GM12891 (cell line): ENCODE data around the gene WFDC10A.
"Not testable (repeated sequence)": the region's sequence is repeated elsewhere in the genome, so short reads cannot be mapped to it uniquely, and the experiment has no call there.

Source experiments
- DNase-seq: peaks from one replicate; pipeline ENCODE4 v3.0.0; 2011; ENCODE audit warnings: low spot score; ENCODE audit not compliant: insufficient read length
- FAIRE-seq: peaks from 2 replicates; lab custom pipeline; 2011; peaks lifted over from hg19 to GRCh38; lab: Jason Lieb, UNC
- PAX5 ChIP-seq: IDR thresholded peaks from 2 replicates; pipeline ENCODE4 v1.6.1; 2011; ENCODE audit warnings: low read length, moderate library complexity, mild to moderate bottlenecking; ENCODE audit not compliant: insufficient read depth, severe bottlenecking
- POLR2A ChIP-seq: IDR thresholded peaks from 2 replicates; pipeline ENCODE4 v1.6.1; 2011; ENCODE audit warnings: low read depth, low read length, control low read depth
- POLR2AphosphoS5 ChIP-seq: IDR thresholded peaks from 2 replicates; pipeline ENCODE4 v1.6.1; 2011; ENCODE audit warnings: low read depth, low read length, control low read depth
- POU2F2 ChIP-seq: IDR thresholded peaks from 2 replicates; pipeline ENCODE4 v1.6.1; 2011; ENCODE audit warnings: low read depth, mild to moderate bottlenecking, control low read depth, low read length, moderate library complexity
- SPI1 ChIP-seq: IDR thresholded peaks from 2 replicates; pipeline ENCODE4 v1.6.1; 2011; ENCODE audit warnings: low read depth, low read length, control low read depth
- TAF1 ChIP-seq: IDR thresholded peaks from 2 replicates; pipeline ENCODE4 v1.6.1; 2011; ENCODE audit warnings: low read depth, low read length, control low read depth

The WFDC10A gene

DNA sequence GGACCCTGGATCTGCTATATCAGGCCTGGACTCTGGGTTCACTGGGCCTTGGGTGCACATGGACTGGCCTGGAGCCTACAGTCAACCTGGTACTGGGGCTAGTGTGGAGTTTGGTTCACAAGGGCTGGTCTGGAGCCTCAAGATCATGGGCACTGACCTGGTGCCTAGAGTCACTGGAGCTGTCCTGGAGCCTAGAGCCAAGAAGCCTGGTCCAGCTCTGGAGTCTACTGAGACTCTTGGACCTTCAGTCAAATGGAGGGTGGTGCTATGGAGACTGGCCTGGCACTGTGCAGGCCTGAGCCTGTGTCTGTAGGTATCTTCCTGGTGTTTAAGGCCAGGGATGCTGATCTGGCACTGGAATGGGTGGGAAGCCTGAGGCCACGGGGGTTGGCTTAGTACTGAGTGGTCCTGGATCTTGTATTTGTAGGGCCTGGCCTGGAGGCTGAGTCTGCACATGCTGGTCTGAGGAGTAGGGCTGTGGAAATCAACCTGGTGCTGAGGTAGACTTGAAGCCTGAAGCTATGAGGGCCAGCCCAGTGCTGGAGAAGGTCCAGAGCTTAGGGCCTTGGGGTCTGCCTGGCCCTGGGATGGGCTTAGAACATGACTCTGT, 18.0 kb downstream of the WFDC10A start:
- DNase-seq (no peak), FAIRE-seq (no peak)
- TF ChIP-seq SPI1 (no peak), POLR2A (no peak), POU2F2 (no peak), TAF1 (no peak), PAX5 (no peak), POLR2AphosphoS5 (no peak)

DNA sequence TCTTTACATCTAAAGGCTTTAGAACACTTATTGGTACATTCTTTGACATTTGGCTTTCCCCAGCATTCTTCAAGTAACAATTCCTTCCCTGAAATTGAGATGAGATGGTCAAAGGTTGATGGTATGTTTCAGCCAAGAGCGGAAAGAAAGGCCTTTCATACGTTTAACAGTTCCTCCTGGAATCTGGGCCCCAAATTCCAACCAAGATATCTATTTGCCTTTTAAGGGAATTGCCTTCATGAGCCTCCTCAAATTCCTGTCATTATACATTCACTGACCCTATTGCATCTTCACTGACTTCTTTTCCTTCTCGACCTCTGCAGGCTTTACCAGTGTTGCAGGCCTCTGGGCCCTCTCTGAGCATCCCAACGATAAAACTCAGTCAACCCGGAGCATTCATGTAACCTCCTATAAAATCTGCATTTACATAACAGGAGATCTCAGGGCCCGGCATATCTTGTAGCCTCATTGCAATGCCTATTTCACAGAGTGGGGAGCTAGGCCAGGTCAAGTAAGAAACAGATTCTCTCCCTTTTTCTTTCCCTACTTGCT, 19.8 kb downstream of the WFDC10A start:
- no peak for FAIRE-seq
- TF ChIP-seq POLR2AphosphoS5, result no peak
- no peak for TF ChIP-seq SPI1
- TF ChIP-seq TAF1, result no peak
- no peak for TF ChIP-seq POU2F2
- no peak for TF ChIP-seq POLR2A
- TF ChIP-seq PAX5, result no peak
- no peak for DNase-seq

DNA sequence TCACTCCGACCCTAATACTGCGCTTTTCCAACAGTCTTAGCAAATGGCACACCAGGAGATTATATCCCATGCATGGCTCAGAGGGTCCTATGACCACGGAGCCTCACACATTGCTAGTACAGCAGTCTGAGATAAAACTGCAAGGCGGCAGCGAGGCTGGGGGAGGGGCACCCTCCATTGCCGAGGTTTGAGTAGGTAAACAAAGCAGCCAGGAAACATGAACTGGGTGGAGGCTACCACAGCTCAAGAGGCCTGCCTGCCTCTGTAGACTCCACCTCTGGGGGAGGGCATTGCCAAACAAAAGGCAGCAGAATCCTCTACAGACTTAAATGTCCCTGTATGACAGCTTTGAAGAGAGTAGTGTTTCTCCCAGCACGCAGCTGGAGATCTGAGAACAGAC, 22.2 kb downstream of the WFDC10A start:
- not testable (repeated sequence) for FAIRE-seq

DNA sequence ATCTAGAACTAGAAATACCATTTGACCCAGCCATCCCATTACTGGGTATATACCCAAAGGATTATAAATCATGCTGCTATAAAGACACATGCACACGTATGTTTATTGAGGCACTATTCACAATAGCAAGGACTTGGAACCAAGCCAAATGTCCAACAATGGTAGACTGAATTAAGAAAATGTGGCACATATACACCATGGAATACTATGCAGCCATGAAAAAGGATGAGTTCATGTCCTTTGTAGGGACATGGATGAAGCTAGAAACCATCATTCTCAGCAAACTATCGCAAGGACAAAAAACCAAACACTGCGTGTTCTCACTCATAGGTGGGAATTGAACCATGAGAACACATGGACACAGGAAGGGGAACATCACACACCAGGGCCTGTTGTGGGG, 27.5 kb downstream of the WFDC10A start:
- not testable (repeated sequence) for FAIRE-seq

More for the DNA sequence above, 22.2 kb downstream of the WFDC10A start:
- DNase-seq, result not testable (repeated sequence)

DNA sequence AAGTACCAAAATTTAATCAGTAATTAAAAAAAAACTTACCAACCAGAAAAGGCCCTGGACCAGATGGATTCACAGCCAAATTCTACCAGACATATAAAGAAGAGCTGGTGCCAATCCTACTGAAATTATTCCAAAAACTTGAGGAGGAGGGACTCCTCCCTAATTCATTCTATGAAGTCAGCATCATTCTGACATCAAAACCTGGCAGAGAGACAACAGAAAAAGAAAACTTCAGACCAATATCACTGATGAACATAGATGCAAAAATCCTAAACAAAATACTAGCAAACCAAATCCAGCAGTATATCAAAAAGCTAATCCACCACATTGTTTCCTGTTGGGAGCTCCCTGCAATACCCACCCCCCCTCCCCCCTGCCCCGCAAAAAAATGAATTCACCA, 40.6 kb downstream of the WFDC10A start, which contains the start of gene WFDC11:
TSS of gene WFDC11 (minus strand) at position 101 of the 400 bp plus-strand sequence. CDS start 19,639 bp downstream, outside the sequence.
- no peak for DNase-seq
- TF ChIP-seq PAX5 (no peak), TAF1 (no peak), POLR2AphosphoS5 (no peak), SPI1 (no peak), POLR2A (no peak), POU2F2 (no peak)
- FAIRE-seq, result no peak

More for the DNA sequence above, 27.5 kb downstream of the WFDC10A start:
- not testable (repeated sequence) for DNase-seq

DNA sequence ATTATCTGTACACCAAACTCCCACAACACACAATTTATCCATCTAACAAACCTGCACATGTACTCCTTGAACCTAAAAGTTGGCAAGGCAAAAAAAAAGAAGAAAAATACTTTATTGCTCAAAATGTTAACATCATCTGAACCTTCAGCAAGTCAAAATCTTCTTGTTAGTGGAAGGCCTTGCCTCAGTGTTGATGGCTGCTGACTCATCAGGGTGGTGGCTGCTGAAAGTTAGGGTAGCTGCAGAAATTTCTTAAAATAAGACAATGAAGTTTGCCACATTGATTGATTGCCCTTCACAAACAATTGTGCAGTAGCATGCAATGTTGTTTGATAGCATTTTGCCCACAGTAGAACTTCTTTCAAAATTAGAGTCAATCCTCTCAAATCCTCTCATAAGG, 43.2 kb downstream of the WFDC10A start:
- DNase-seq (no peak), FAIRE-seq (no peak)
- TF ChIP-seq POU2F2 (no peak), POLR2AphosphoS5 (no peak), POLR2A (no peak), SPI1 (no peak), PAX5 (no peak), TAF1 (no peak)

DNA sequence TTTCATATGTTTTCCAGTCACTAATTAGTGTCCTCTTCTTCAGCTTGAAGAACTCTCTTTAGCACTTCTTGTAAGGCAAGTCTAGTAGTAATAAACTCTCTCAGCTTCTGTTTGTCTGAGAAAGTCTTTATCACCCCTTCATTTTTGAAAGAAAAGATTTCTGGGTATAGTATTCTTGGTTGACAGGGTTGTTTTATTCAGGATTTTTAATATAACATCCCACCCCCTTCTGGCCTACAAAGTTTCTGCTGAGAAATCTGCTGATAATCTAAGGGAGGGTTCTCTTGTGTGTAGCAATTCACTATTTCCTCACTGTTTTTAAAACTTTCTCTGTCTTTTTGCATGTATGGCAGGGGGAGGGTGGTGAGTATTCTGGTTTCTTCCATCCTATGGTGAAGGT, 50.1 kb downstream of the WFDC10A start:
- TF ChIP-seq POLR2AphosphoS5 (no peak), POLR2A (no peak), SPI1 (no peak), PAX5 (no peak), TAF1 (no peak), POU2F2 (no peak)
- FAIRE-seq (no peak), DNase-seq (no peak)
